SK-N-SH treated with all-trans-retinoic acid at 6 μM for 48 hours (cell line): ENCODE measurements around the gene CTIF.

Source experiments
- BACH2 ChIP-seq: fragments of 250-450 bp; sonication (Bioruptor Pico); IDR thresholded peaks from 2 replicates; pipeline ENCODE4 v1.9.0; 2021; ENCODE audit warnings: mild to moderate bottlenecking, borderline replicate concordance
- CSDC2 ChIP-seq: fragments of 250-450 bp; sonication (Bioruptor Pico); IDR thresholded peaks from 2 replicates; pipeline ENCODE4 v1.5.0; 2020; ENCODE audit warnings: mild to moderate bottlenecking, moderate library complexity
- CSRNP3 ChIP-seq: fragments of 250-450 bp; sonication (Bioruptor Pico); IDR thresholded peaks from 2 replicates; pipeline ENCODE4 v1.5.1; 2021; ENCODE audit warnings: mild to moderate bottlenecking, moderate library complexity
- ESRRG ChIP-seq: fragments of 250-450 bp; sonication (Bioruptor Pico); IDR thresholded peaks from 2 replicates; pipeline ENCODE4 v1.6.1; 2021; ENCODE audit warnings: mild to moderate bottlenecking
- ISL1 ChIP-seq: fragments of 250-450 bp; sonication (Bioruptor Pico); IDR thresholded peaks from 2 replicates; pipeline ENCODE4 v2.1.2; 2022; ENCODE audit warnings: mild to moderate bottlenecking, moderate library complexity
- OSR1 ChIP-seq: fragments of 250-450 bp; sonication (Bioruptor Pico); IDR thresholded peaks from 2 replicates; pipeline ENCODE4 v1.8.0; 2022; ENCODE audit warnings: moderate library complexity, mild to moderate bottlenecking, inconsistent platforms
- PATZ1 ChIP-seq: fragments of 250-450 bp; sonication (Bioruptor Pico); IDR thresholded peaks from 2 replicates; pipeline ENCODE4 v1.8.0; 2020; ENCODE audit warnings: mild to moderate bottlenecking, moderate library complexity, borderline replicate concordance
- RARB ChIP-seq: fragments of 250-450 bp; sonication (Bioruptor Pico); IDR thresholded peaks from 2 replicates; pipeline ENCODE4 v1.8.0; 2021; ENCODE audit warnings: mild to moderate bottlenecking, moderate library complexity
- ZC3H10 ChIP-seq: fragments of 250-450 bp; sonication (Bioruptor Pico); IDR thresholded peaks from 2 replicates; pipeline ENCODE4 v1.5.1; 2021; ENCODE audit warnings: mild to moderate bottlenecking, moderate library complexity
- ZFP3 ChIP-seq: fragments of 250-450 bp; sonication (Bioruptor Pico); IDR thresholded peaks from 2 replicates; pipeline ENCODE4 v1.5.0; 2020; ENCODE audit warnings: mild to moderate bottlenecking, moderate library complexity
- ZFP30 ChIP-seq: fragments of 450-650 bp; formaldehyde crosslinking; IDR thresholded peaks from 2 replicates; pipeline ENCODE4 v1.5.0; 2022; ENCODE audit warnings: mild to moderate bottlenecking, moderate library complexity
- ZNF8 ChIP-seq: fragments of 450-650 bp; formaldehyde crosslinking; IDR thresholded peaks from 2 replicates; pipeline ENCODE4 v1.5.0; 2020; ENCODE audit warnings: mild to moderate bottlenecking, moderate library complexity
- TF ChIP-seq, protein P1 (sequence below): fragments of 250-450 bp; sonication (Bioruptor Pico); IDR thresholded peaks from 2 replicates; pipeline ENCODE4 v1.5.1; 2020; ENCODE audit warnings: low read depth, mild to moderate bottlenecking, moderate library complexity

DNA sequence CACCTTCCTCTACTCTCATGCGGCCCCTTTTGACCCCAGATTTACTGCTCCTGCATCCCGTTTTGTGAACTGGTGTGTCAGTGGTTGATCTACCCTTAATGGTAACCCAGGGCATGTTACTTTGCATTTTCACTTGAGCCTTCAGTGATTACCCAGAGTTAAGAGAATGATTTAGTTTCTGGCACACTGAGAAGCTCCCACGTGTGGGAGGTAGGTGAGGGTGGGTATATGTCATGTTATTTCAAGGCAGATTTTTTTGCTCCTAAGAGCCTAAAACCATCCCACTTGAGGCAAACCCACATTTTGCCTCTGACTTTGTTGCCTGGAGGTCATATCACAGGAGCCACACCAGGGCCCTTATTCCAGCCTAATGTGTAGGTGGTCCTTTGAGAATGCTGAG, 186.7 kb downstream of the CTIF start:
- no peak for TF ChIP-seq ZFP30 (CRISPR knock-in tag)
- TF ChIP-seq CSDC2 = no peak
- TF ChIP-seq CSRNP3 (CRISPR knock-in tag) = no peak
- no peak for TF ChIP-seq BACH2 (CRISPR knock-in tag)
- no peak for TF ChIP-seq ISL1
- TF ChIP-seq RARB (CRISPR knock-in tag) = no peak
- no peak for TF ChIP-seq PATZ1 (CRISPR knock-in tag)
- no peak for TF ChIP-seq ZNF8 (CRISPR knock-in tag)
- TF ChIP-seq OSR1 (CRISPR knock-in tag) = no peak
- TF ChIP-seq, protein P1, sequence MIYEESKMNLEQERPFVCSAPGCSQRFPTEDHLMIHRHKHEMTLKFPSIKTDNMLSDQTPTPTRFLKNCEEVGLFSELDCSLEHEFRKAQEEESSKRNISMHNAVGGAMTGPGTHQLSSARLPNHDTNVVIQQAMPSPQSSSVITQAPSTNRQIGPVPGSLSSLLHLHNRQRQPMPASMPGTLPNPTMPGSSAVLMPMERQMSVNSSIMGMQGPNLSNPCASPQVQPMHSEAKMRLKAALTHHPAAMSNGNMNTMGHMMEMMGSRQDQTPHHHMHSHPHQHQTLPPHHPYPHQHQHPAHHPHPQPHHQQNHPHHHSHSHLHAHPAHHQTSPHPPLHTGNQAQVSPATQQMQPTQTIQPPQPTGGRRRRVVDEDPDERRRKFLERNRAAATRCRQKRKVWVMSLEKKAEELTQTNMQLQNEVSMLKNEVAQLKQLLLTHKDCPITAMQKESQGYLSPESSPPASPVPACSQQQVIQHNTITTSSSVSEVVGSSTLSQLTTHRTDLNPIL (CRISPR knock-in tag) = no peak
- TF ChIP-seq ESRRG (CRISPR knock-in tag) = no peak
- no peak for TF ChIP-seq ZFP3 (CRISPR knock-in tag)
- TF ChIP-seq ZC3H10 (CRISPR knock-in tag) = no peak
